GM12878 (cell line): ENCODE results near the gene BCAR3. TPM values are rescaled to one million over a fixed set of nuclear protein-coding genes. Genes with fewer than 3 reads are reported as not detected.

Source experiments
- ATAC-seq: fragments of 200-7000 bp; cut with Tn5 transposase; 3 replicates; pipeline ENCODE4 v1.9.1; 2020; ENCODE audit warnings: mild to moderate bottlenecking, moderate library complexity
- BruUV-seq: library from RNA; stranded (reverse); fragments of 400-500 nt; replicated peaks from 2 replicates; lab custom pipeline; 2021; lab: Mats Ljungman, UMichigan
- CTCF ChIA-PET: fragments of 300-600 bp; sonication (Branson Sonifier 250); formaldehyde crosslinking; extraction: SDS; loops from one replicate; lab custom pipeline; 2021; ENCODE audit warnings: inconsistent platforms; lab: Yijun Ruan, JAX
- POLR2A ChIA-PET: fragments of 350-600 bp; formaldehyde crosslinking; extraction: SDS; loops from one replicate; lab custom pipeline; 2021; ENCODE audit warnings: inconsistent platforms; lab: Charles Lee
- RAD21 ChIA-PET: fragments of 300-600 bp; sonication (Branson Sonifier 250); formaldehyde crosslinking; loops from one replicate; lab custom pipeline; 2023; ENCODE audit warnings: antibody characterized with exemption; ENCODE audit not compliant: unreplicated experiment; lab: Charles Lee
- SMC1A ChIA-PET: fragments of 300-600 bp; sonication (Branson Sonifier 250); formaldehyde crosslinking; loops from one replicate; lab custom pipeline; 2023; ENCODE audit not compliant: unreplicated experiment, uncharacterized antibody; lab: Charles Lee
- DNase-seq: peaks from one replicate; pipeline ENCODE4 v3.0.0-alpha.2; 2011; ENCODE audit warnings: low read depth, low spot score
- FAIRE-seq: peaks from 3 replicates; lab custom pipeline; 2011; peaks lifted over from hg19 to GRCh38; lab: Jason Lieb, UNC
- H2AFZ ChIP-seq: 2 replicates; pipeline ENCODE4 v1.6.0; 2011; ENCODE audit warnings: low read depth, low read length, control low read depth; ENCODE audit not compliant: control insufficient read depth
- H3K27ac ChIP-seq: 2 replicates; pipeline ENCODE4 v1.5.1; 2011; ENCODE audit warnings: control low read depth; ENCODE audit not compliant: control insufficient read depth, insufficient read depth
- H3K27me3 ChIP-seq, 2 experiments: replicated peaks in 1 of 2; 2 replicates each; pipeline versions ENCODE4 v1.6.0 to v1.6.1; 2011; ENCODE audit warnings: low read length in 1 of 2; ENCODE audit not compliant: control insufficient read depth in 2 of 2, insufficient read depth in 2 of 2
- H3K36me3 ChIP-seq, 2 experiments: 2 replicates each; pipeline ENCODE4 v1.5.1; 2011; ENCODE audit warnings: low read length in 1 of 2; ENCODE audit not compliant: control insufficient read depth in 2 of 2, insufficient read depth in 2 of 2
- H3K4me1 ChIP-seq: 2 replicates; pipeline ENCODE4 v1.6.1; 2011; ENCODE audit warnings: mild to moderate bottlenecking, low read length, moderate library complexity, mixed read lengths; ENCODE audit not compliant: control insufficient read depth, insufficient read depth
- H3K4me2 ChIP-seq: 2 replicates; pipeline ENCODE4 v1.6.0; 2011; ENCODE audit warnings: control low read depth; ENCODE audit not compliant: control insufficient read depth, insufficient read depth
- H3K4me3 ChIP-seq: fragments of 200-600 bp; sonication (generic); 2 replicates; pipeline ENCODE4 v1.5.1; 2016
- H3K79me2 ChIP-seq: 2 replicates; pipeline ENCODE4 v1.6.0; 2011; ENCODE audit warnings: low read length; ENCODE audit not compliant: control insufficient read depth, insufficient read depth
- H3K9ac ChIP-seq: 2 replicates; pipeline ENCODE4 v1.8.0; 2011; ENCODE audit warnings: low read length, control low read depth, mixed read lengths; ENCODE audit not compliant: control insufficient read depth, insufficient read depth
- H3K9me3 ChIP-seq: replicated peaks from 3 replicates; pipeline ENCODE4 v1.5.1; 2011; ENCODE audit warnings: mild to moderate bottlenecking, low read length; ENCODE audit not compliant: control insufficient read depth, insufficient read depth
- H4K20me1 ChIP-seq: 2 replicates; pipeline ENCODE4 v1.6.0; 2011; ENCODE audit not compliant: control insufficient read depth, insufficient read depth
- IKZF2 ChIP-seq, 2 experiments: fragments of 450-650 bp; IDR thresholded peaks; 2 replicates each; pipeline ENCODE4 v1.6.1; 2017; ENCODE audit warnings: mild to moderate bottlenecking in 2 of 2, moderate library complexity in 2 of 2
- IRF4 ChIP-seq: IDR thresholded peaks from 2 replicates; pipeline ENCODE4 v1.6.1; 2011; ENCODE audit warnings: low read depth, low read length
- MEF2A ChIP-seq: IDR thresholded peaks from 2 replicates; pipeline ENCODE4 v1.6.1; 2011; ENCODE audit warnings: low read depth, mild to moderate bottlenecking, low read length, moderate library complexity; ENCODE audit not compliant: insufficient read depth
- MEF2B ChIP-seq: fragments of 450-650 bp; IDR thresholded peaks from 2 replicates; pipeline ENCODE4 v1.6.1; 2018; ENCODE audit warnings: mild to moderate bottlenecking, moderate library complexity; ENCODE audit not compliant: partially characterized antibody, poor library complexity, severe bottlenecking
- REST ChIP-seq: IDR thresholded peaks from 2 replicates; pipeline ENCODE4 v1.6.1; 2012; ENCODE audit warnings: mild to moderate bottlenecking, low read depth, low read length
- SMARCA5 ChIP-seq: fragments of 450-650 bp; IDR thresholded peaks from 2 replicates; pipeline ENCODE4 v1.6.1; 2017; ENCODE audit warnings: mild to moderate bottlenecking
- SPI1 ChIP-seq: IDR thresholded peaks from 2 replicates; pipeline ENCODE4 v1.6.1; 2011; ENCODE audit warnings: low read depth, mild to moderate bottlenecking, low read length, moderate library complexity, borderline replicate concordance; ENCODE audit not compliant: insufficient read depth
- ZNF687 ChIP-seq: fragments of 450-650 bp; IDR thresholded peaks from 2 replicates; pipeline ENCODE4 v1.6.1; 2017; ENCODE audit warnings: mild to moderate bottlenecking, moderate library complexity
- WGBS: methylation state at CpG from one replicate; pipeline ENCODE4 v1.1.6; 2016; ENCODE audit warnings: low lambda C conversion rate; ENCODE audit not compliant: insufficient replicate concordance, insufficient coverage; ENCODE audit errors: missing lambda C conversion rate; 5-methylcytosine and 5-hydroxymethylcytosine counted together
- in situ Hi-C: fragments of 300-500 bp; cut with MboI; formaldehyde crosslinking; loops from 9 replicates; pipeline ENCODE4 v1.14.3; 2018; ENCODE audit warnings: mixed read lengths
- intact Hi-C: fragments of 100-400 bp; cut with micrococcal nuclease; formaldehyde crosslinking; loops from one replicate; pipeline ENCODE4 v1.14.2; 2022; ENCODE audit not compliant: unreplicated experiment
- polyA plus RNA-seq, 11 experiments: library from polyadenylated mRNA; depleted of rRNA in 4 of 11; unstranded in 6 of 11; stranded (reverse) in 5 of 11; fragments of >200 nt; fragmentation: Nextera tagmentation in 4 of 11; fragmentation: Illumina TruSeq in 1 of 11; extraction: Ambion mirVana in 4 of 11; extraction: Trizol in 1 of 11; gene quantifications; 1 replicate in 1 of 11; 2 replicates in 10 of 11; pipeline versions ENCODE4 v1.2.1 to v1.2.3, GENCODE V29; 2011 to 2016; ENCODE audit warnings: inconsistent platforms in 2 of 11, missing spikeins in 2 of 11, low read depth in 1 of 11
- total RNA-seq, 4 experiments: library from RNA; depleted of rRNA in 3 of 4; stranded (reverse); fragments of >200 nt in 3 of 4; fragmentation: Illumina TruSeq in 1 of 4; extraction: Trizol in 1 of 4; gene quantifications; 2 replicates each; pipeline versions ENCODE4 v1.2.1 to v1.2.3, GENCODE V29; 2013 to 2021

BCAR3 gene
- total and polyA plus RNA-seq, 10 of the 15 experiments (the other 5 are each of a cell fraction or from before 2014, with no cell fraction given) = 1.3 to 6.6 (median 1.8) TPM

- Histone ChIP-seq H3K79me2 (no peaks in the 10 kb centered on the region), H2AFZ (no peak overlapping the region), H3K4me1 (peaks cover 16% of the 10 kb centered on the region), H4K20me1 (no peaks in the 10 kb centered on the region), H3K4me2 (peak overlapping the region; percentile 46), H3K27ac (no peak overlapping the region), H3K27me3 (no peaks in the 10 kb centered on the region; a peak in 2 of 4 replicates), H3K9me3 (no peaks in the 10 kb centered on the region), H3K9ac (no peak overlapping the region), H3K36me3 (no peaks in the 10 kb centered on the region), H3K4me3 (no peak overlapping the region)
- BruUV-seq = no TSS peak
- DNase-seq = no peak
- TF ChIP-seq IRF4 (no peak), IKZF2 (IDR thresholded peaks at IDR 0.05) (peak; percentile 22 to 28; a peak in 2 of 4 replicates), MEF2A (peak; percentile 59; the same call in 1 of the 2 replicates), MEF2B (peak; percentile 63), REST (no peak), SPI1 (peak; percentile 37; the same call in 1 of the 2 replicates), SMARCA5 (no peak), ZNF687 (no peak)
- 50% methylated on average over 1 of the region's 1 CpG for WGBS
- intact Hi-C loops (no loop called here), in situ Hi-C loops (no loop called here)
- ATAC-seq = no peak
- ChIA-PET RAD21 (interaction anchor here (0.9 to 1.9 kb wide), 7 partner anchors 10 to 67 kb away, joined by 3 to 10 read pairs (median 4); no protein-coding TSS in a partner anchor), CTCF (interaction anchor here (0.8 to 2.7 kb wide), 8 partner anchors 10 to 334 kb away, joined by 3 to 15 read pairs (median 4); no protein-coding TSS in a partner anchor), POLR2A (interaction anchor here (1.0 to 1.5 kb wide), 6 partner anchors 10 to 31 kb away, joined by 3 to 9 read pairs (median 4); no protein-coding TSS in a partner anchor), SMC1A (interaction anchor here (0.7 to 5.5 kb wide), 17 partner anchors 8 to 158 kb away, joined by 3 to 37 read pairs (median 7); no protein-coding TSS in a partner anchor)
- FAIRE-seq = no peak
Measured at GRCh38 chr1:93685918-93686317, 4.3 kb upstream of the BCAR3 start.
